GM18520 (cell line): ENCODE measurements around the gene MRPL52.
"Not testable (repeated sequence)": the region's sequence is repeated elsewhere in the genome, so short reads cannot be mapped to it uniquely, and the experiment has no call there.

Experiments
- ATAC-seq: cut with Tn5 transposase; IDR thresholded peaks from one replicate; pipeline ENCODE4 v1.9.1; 2021; ENCODE audit not compliant: unreplicated experiment

The MRPL52 gene

DNA sequence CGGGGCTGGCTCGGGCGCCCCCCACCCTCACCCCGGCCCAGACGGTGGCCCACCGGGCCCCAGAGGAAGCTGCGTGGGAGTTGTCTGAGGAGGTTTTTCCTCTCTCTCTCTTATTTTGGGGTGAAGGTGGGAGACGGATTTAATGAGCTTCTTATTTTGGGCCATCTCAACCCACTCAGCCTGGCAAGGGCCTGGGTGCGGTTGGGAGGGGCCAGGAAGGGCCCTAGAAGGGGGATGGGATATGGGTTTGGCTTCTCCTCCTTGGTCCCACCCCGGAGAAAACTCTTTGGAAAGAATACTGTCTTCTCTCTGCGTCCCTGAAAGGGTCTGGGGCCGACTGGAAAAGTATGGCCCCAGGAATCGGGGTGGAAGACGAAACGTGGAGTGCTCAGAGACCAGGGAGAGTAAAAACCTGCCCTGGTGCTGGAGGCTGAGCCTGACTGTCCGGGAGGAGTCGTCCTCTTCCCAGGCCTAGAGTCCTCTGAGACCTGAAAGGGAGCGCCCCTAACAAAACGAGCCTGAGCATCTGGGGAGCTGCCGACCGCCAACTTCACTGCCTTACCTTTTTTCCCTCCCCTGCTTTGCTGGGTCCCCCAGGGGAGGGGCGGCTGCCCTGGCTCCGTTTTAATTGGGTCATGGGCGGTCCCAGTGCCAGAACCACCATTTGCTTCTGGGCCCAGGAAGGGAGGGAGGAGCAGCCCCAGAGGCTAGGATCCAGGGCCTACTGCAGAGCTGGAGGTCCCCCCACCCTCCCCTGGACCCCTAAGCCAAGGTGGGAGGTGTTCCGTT, 8.3 kb downstream of the MRPL52 start:
- ATAC-seq: no peak

GRCh38 chr14:22838631-22839041, 8.9 kb downstream of the MRPL52 start:
- ATAC-seq: no peak

- ATAC-seq: no peak
Measured at GRCh38 chr14:22839159-22839779, 9.6 kb downstream of the MRPL52 start.

- no peak for ATAC-seq
Measured at GRCh38 chr14:22841311-22841710, 11.6 kb downstream of the MRPL52 start.

DNA sequence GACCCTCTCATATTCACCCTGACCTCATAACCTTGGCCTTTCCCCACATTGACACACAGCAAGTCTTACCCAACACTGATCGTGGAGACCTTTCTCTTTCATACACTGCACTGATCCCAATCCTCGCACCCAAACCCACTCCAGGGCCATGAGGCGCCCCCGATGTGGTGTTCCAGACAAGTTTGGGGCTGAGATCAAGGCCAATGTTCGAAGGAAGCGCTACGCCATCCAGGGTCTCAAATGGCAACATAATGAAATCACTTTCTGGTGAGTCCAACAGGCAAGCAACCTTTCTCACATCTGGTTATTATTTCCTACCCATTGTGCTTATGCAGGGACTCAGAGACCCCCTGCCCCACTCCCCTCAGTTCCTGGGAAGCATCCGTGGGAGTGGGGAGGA, 12.1 kb downstream of the MRPL52 start:
- ATAC-seq: no peak

GRCh38 chr14:22842211-22843122, 12.8 kb downstream of the MRPL52 start:
- no peak for ATAC-seq

DNA sequence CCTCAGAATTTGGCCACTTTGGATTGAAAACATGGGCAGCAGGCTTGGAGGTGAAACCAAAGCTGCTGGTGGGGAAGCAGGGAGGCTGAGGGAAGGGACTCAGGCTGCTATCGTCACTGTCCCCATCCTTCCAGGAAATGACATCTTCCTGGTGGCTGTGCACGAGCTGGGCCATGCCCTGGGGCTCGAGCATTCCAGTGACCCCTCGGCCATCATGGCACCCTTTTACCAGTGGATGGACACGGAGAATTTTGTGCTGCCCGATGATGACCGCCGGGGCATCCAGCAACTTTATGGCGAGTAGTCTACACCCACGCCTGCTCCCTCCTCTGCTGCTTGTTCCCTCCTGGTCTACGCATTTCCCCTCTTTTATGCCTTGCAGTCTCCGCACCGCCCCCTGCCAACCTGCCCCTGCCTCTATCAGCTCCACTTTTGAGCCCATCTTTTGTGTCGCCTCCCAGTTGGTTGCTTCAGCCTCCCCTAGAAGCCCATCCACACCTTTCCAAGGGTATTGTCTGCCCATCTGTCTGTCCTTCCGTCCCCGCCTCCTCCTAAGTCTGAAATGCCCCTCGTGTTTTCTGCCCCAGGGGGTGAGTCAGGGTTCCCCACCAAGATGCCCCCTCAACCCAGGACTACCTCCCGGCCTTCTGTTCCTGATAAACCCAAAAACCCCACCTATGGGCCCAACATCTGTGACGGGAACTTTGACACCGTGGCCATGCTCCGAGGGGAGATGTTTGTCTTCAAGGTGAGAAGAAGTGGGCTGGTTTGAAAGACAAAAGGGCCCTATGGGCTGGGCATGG, 13.6 kb downstream of the MRPL52 start:
- ATAC-seq: no peak

GRCh38 chr14:22844221-22845102, 14.8 kb downstream of the MRPL52 start:
- ATAC-seq: no peak

GRCh38 chr14:22845103-22845394, 15.4 kb downstream of the MRPL52 start:
- ATAC-seq: no peak

DNA sequence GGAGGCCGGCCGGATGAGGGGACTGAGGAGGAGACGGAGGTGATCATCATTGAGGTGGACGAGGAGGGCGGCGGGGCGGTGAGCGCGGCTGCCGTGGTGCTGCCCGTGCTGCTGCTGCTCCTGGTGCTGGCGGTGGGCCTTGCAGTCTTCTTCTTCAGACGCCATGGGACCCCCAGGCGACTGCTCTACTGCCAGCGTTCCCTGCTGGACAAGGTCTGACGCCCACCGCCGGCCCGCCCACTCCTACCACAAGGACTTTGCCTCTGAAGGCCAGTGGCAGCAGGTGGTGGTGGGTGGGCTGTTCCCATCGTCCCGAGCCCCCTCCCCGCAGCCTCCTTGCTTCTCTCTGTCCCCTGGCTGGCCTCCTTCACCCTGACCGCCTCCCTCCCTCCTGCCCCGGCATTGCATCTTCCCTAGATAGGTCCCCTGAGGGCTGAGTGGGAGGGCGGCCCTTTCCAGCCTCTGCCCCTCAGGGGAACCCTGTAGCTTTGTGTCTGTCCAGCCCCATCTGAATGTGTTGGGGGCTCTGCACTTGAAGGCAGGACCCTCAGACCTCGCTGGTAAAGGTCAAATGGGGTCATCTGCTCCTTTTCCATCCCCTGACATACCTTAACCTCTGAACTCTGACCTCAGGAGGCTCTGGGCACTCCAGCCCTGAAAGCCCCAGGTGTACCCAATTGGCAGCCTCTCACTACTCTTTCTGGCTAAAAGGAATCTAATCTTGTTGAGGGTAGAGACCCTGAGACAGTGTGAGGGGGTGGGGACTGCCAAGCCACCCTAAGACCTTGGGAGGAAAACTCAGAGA, 16.3 kb downstream of the MRPL52 start:
- no peak for ATAC-seq

DNA sequence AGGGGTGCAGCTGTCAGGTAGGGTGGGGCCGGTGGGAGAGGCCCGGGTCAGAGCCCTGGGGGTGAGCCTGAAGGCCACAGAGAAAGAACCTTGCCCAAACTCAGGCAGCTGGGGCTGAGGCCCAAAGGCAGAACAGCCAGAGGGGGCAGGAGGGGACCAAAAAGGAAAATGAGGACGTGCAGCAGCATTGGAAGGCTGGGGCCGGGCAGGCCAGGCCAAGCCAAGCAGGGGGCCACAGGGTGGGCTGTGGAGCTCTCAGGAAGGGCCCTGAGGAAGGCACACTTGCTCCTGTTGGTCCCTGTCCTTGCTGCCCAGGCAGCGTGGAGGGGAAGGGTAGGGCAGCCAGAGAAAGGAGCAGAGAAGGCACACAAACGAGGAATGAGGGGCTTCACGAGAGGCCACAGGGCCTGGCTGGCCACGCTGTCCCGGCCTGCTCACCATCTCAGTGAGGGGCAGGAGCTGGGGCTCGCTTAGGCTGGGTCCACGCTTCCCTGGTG, 17.2 kb downstream of the MRPL52 start:
- no peak for ATAC-seq

DNA sequence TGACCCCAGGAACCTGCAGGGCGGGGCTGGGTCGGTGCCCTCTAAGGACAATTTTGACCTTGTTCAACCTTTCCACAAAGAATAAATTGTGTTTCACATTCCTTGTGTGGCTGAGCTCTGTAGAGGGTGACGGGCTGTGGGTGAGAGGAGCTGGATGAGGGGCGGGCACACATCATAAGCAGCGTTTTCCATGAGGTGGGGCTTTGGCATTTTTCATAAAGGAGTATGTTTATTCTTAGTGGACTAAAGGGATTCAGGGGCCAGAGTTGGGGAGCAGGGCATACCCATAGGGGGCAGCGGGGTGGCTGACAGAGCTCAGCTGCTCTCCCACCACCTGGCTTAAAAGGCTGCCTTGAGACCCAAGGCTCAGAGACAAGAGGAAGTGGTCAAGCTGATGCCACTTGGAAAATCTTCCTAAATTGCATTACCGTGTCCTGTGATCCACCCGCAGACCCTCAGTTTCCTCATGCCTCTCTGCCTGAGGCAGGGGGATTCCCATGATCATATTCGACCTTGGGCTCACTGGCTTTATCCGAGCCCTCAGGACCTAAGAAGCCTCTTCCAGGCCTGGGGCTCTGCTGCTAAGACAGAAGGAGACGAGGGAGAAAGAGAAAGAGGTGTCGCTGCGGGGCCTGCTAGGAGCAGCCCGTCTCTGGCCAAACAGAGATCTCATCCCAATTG, 18.1 kb downstream of the MRPL52 start:
- ATAC-seq: no peak

DNA sequence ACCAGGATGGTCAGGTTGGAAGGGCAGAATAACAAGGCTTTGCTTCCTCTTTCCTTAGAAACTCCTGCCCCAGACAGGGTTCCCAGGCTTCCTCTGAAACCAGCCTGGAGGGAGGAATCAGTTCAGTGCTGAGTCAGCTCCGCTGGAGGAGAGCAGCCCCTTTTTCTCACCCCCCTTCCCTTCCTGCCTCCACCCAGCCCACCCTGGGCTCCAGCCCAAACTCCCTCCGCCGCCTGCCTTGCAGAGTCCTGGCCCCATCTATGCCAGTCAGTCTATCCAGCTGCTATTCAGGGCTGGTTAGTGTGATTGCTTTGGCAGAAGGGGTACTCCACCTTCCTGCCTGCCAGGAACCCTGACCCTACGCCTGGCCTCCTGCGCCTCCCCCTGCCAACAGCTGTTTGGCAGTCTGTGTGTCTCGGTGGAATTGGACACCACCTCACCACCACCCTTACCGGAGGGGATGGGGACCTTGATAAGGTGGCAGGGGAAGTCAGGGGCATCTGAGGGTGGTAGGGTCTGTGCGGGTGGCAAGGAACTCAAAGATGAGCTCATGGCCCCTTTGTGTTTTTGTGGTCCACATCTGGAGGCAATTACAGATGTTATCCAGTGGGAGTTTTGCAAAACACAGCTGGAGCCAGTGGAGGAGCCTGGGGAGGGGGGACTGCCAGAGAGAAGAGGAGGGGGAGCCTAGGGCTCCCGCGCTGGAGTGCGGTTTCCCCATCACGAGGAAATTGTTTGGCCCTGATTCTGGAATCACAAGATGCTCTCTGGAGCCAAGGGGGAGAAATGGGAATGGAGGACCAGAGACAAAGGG, 18.9 kb downstream of the MRPL52 start:
- no peak for ATAC-seq

- no peak for ATAC-seq
Measured at GRCh38 chr14:22849212-22849819, 19.6 kb downstream of the MRPL52 start.

DNA sequence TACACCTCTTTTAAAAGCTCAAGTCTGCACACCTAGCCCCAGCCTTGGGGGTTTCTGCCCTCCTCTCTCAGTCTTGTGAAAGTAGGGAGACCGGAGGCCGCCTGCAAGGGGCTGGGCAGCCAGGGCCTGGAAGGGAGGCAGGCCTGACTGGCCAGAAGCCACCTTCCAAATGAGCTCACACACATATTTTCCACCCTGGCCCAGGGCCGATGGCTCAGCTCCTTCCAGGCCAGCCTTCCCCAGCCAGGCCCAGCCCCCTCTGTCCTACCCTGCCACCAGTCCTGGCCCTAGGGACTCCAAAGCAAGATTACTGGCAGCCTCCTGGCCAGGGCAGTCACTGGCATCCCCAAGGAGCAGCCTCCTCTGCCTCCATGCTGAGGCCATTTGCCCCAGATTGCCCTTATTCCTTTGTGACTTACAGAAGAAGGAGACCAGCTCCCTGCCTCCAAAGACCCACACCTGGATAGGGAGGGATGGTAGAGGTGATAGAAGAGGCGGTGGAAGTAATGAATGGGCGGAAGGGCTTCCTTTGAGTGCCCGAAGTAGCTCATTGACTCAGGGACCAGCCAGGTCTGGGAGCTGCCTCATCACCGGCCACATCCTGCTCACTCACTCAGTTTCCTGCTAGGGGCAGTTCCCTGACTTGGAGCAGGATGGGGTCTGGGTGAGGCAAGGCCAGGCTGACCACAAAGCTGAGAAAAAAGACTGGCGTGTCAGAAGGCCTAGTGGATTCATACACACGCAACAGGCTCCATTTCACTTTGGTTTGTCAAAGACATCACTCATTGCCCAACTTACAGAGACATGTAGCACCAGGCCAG, 21.5 kb downstream of the MRPL52 start:
- no peak for ATAC-seq

DNA sequence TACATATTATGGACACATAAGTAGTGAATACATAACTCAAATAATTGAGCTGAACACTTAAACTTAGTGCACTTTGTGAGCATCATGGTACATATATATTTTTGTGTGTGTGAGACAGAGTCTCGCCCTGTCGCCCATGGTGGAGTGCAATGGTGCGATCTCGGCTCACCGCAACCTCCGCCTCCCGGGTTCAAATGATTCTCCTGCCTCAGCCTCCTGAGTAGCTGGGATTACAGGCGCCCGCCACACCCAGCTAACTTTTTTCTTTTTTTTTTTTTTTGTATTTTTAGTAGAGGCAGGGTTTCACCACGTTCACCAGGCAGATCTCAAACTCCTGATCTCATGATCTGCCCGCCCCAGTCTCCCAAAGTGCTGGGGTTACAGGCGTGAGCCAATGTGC, 22.5 kb downstream of the MRPL52 start:
- ATAC-seq: not testable (repeated sequence)
